GM21526 (cell line): ENCODE measurements around the gene CORO6.

Source experiments
- ATAC-seq: cut with Tn5 transposase; IDR thresholded peaks from one replicate; pipeline ENCODE4 v1.9.1; 2021; ENCODE audit warnings: moderate library complexity; ENCODE audit not compliant: unreplicated experiment, low FRiP score

Gene CORO6

GRCh38 chr17:29579866-29580771 is 42.6 kb downstream of the CORO6 start:
- ATAC-seq, result peak; percentile 52

GRCh38 chr17:29578626-29579485 is 43.9 kb downstream of the CORO6 start:
- ATAC-seq, result no peak

GRCh38 chr17:29577385-29578211 is 45.1 kb downstream of the CORO6 start:
- no peak for ATAC-seq

- ATAC-seq, result no peak
Measured at GRCh38 chr17:29577001-29577370, 45.7 kb downstream of the CORO6 start.

- ATAC-seq, result no peak
Measured at GRCh38 chr17:29576214-29577000, 46.3 kb downstream of the CORO6 start.

GRCh38 chr17:29575511-29576213 is 47.0 kb downstream of the CORO6 start:
- no peak for ATAC-seq

GRCh38 chr17:29574732-29575510 is 47.8 kb downstream of the CORO6 start:
- ATAC-seq, result no peak

GRCh38 chr17:29573871-29574731 is 48.6 kb downstream of the CORO6 start:
- ATAC-seq, result no peak

- no peak for ATAC-seq
Measured at GRCh38 chr17:29573558-29573869, 49.2 kb downstream of the CORO6 start.

GRCh38 chr17:29572691-29573557 is 49.8 kb downstream of the CORO6 start:
- no peak for ATAC-seq

GRCh38 chr17:29571883-29572681 is 50.6 kb downstream of the CORO6 start:
- no peak for ATAC-seq

- ATAC-seq, result no peak
Measured at GRCh38 chr17:29571486-29571882, 51.2 kb downstream of the CORO6 start.

GRCh38 chr17:29570521-29570920 is 52.2 kb downstream of the CORO6 start:
- ATAC-seq, result no peak

- ATAC-seq, result no peak
Measured at GRCh38 chr17:29569245-29569950, 53.3 kb downstream of the CORO6 start.
